SU-DHL-6 (cell line): ENCODE results near the gene EDEM3.

Experiments
- H2AFZ ChIP-seq: fragments of 200-600 bp; sonication (generic); 2 replicates; pipeline ENCODE4 v1.6.1; 2014; ENCODE audit warnings: low read depth, mild to moderate bottlenecking, moderate library complexity, mixed read lengths, antibody characterized with exemption, low read length; ENCODE audit not compliant: severe bottlenecking
- H3F3A ChIP-seq: fragments of 200-600 bp; shearing (Covaris generic); 2 replicates; pipeline ENCODE4 v1.6.0; 2016; ENCODE audit warnings: antibody characterized with exemption, mild to moderate bottlenecking; ENCODE audit not compliant: insufficient read depth
- H3K27ac ChIP-seq: fragments of 200-600 bp; sonication (generic); 2 replicates; pipeline ENCODE4 v1.5.1; 2016; ENCODE audit warnings: low read depth, mild to moderate bottlenecking, low read length, moderate library complexity, mixed read lengths
- H3K27me3 ChIP-seq: fragments of 200-600 bp; sonication (generic), shearing (Covaris generic); 2 replicates; pipeline ENCODE4 v1.6.0; 2014; ENCODE audit warnings: mild to moderate bottlenecking, low read length
- H3K36me3 ChIP-seq: fragments of 200-600 bp; sonication (generic); 2 replicates; pipeline ENCODE4 v1.6.1; 2014; ENCODE audit warnings: mild to moderate bottlenecking, low read length, mixed read lengths
- H3K4me2 ChIP-seq: fragments of 300-600, 200-600 bp; shearing (Covaris generic), sonication (generic); 2 replicates; pipeline ENCODE4 v1.6.0; 2014; ENCODE audit warnings: low read length, low read depth, mild to moderate bottlenecking; ENCODE audit not compliant: poor library complexity, severe bottlenecking
- H3K4me3 ChIP-seq: fragments of 200-600 bp; sonication (generic); 2 replicates; pipeline ENCODE4 v1.5.1; 2014; ENCODE audit warnings: antibody characterized with exemption, low read length, mild to moderate bottlenecking, mixed read lengths; ENCODE audit not compliant: insufficient read depth, poor library complexity, severe bottlenecking
- H3K79me2 ChIP-seq: fragments of 200-600 bp; sonication (generic); 2 replicates; pipeline ENCODE4 v1.6.1; 2014; ENCODE audit warnings: mild to moderate bottlenecking, low read length, moderate library complexity; ENCODE audit not compliant: insufficient read depth
- H3K9ac ChIP-seq: fragments of 200-600 bp; sonication (generic); 2 replicates; pipeline ENCODE4 v1.7.0; 2014; ENCODE audit warnings: mild to moderate bottlenecking, low read length
- H3K9me2 ChIP-seq: fragments of 200-600 bp; sonication (generic); replicated peaks from 2 replicates; pipeline ENCODE4 v1.6.1; 2014; ENCODE audit warnings: low read length; ENCODE audit not compliant: insufficient read depth
- H3K9me3 ChIP-seq: fragments of 200-600 bp; sonication (generic); 2 replicates; pipeline ENCODE4 v1.6.1; 2014; ENCODE audit warnings: low read length, mixed read lengths; ENCODE audit not compliant: insufficient read depth
- H4K20me1 ChIP-seq: fragments of 200-600 bp; sonication (generic); 2 replicates; pipeline ENCODE4 v1.6.1; 2014; ENCODE audit warnings: low read depth, mild to moderate bottlenecking, antibody characterized with exemption, low read length, moderate library complexity, mixed read lengths
- CTCF ChIP-seq: fragments of 200-600 bp; sonication (generic); IDR thresholded peaks from one replicate; pipeline ENCODE4 v1.5.1; 2017; ENCODE audit warnings: antibody characterized with exemption, mild to moderate bottlenecking, low read length, moderate library complexity; ENCODE audit not compliant: insufficient read depth, poor library complexity, severe bottlenecking
- EZH2phosphoT487 ChIP-seq: fragments of 200-600 bp; sonication (generic), shearing (Covaris generic); conservative IDR thresholded peaks from 2 replicates; pipeline ENCODE4 v1.6.1; 2018; ENCODE audit warnings: mild to moderate bottlenecking, antibody characterized with exemption, low read length, moderate library complexity, mixed read lengths

Gene EDEM3

DNA sequence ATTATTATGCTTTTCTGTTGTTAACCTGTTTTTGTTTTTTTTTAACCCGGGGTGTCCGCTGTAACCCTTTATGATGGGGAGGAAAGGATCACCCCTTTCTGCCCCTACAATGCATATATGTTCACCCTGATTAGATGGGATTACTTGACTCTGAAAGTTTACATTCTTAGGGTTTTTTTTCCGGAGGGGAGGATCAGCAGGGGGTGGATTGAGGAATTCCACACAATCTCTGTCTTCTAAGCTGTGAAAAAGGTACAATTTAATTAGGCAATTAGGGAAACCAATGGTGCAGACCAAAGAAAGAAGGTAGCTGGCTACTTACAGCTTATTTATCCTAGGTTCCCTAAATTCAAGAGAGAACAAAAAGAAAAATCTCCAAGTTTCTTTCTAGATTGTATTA, 58.3 kb downstream of the EDEM3 start:
- Histone ChIP-seq H3K9me2 (no peaks in the 10 kb centered on the region), H3K79me2 (no peaks in the 10 kb centered on the region), H3K27ac (no peak overlapping the region), H3K4me2 (no peak overlapping the region), H3K27me3 (no peaks in the 10 kb centered on the region), H4K20me1 (0 out of 2 replicates have a peak, but pooled peaks cover 7% of the 10 kb centered on the region), H3K36me3 (peaks cover 34% of the 10 kb centered on the region), H3K9me3 (no peaks in the 10 kb centered on the region), H2AFZ (no peak overlapping the region), H3F3A (no peaks in the 10 kb centered on the region; the same call in 1 of the 2 replicates), H3K9ac (no peak overlapping the region), H3K4me3 (no peak overlapping the region)
- no peak for TF ChIP-seq CTCF
- no peak for TF ChIP-seq EZH2phosphoT487

- Histone ChIP-seq H3K9ac (no peak overlapping the region), H3K4me2 (no peak overlapping the region), H3K79me2 (no peaks in the 10 kb centered on the region), H3K4me3 (no peak overlapping the region), H3K9me2 (no peaks in the 10 kb centered on the region), H3F3A (no peaks in the 10 kb centered on the region; the same call in 1 of the 2 replicates), H4K20me1 (0 out of 2 replicates have a peak, but pooled peaks cover 7% of the 10 kb centered on the region), H3K36me3 (peaks cover 32% of the 10 kb centered on the region), H3K27ac (no peak overlapping the region), H3K9me3 (no peaks in the 10 kb centered on the region), H3K27me3 (no peaks in the 10 kb centered on the region), H2AFZ (no peak overlapping the region)
- TF ChIP-seq CTCF (no peak), EZH2phosphoT487 (no peak)
Observed at GRCh38 chr1:184695023-184695422, 59.6 kb downstream of the EDEM3 start.

DNA sequence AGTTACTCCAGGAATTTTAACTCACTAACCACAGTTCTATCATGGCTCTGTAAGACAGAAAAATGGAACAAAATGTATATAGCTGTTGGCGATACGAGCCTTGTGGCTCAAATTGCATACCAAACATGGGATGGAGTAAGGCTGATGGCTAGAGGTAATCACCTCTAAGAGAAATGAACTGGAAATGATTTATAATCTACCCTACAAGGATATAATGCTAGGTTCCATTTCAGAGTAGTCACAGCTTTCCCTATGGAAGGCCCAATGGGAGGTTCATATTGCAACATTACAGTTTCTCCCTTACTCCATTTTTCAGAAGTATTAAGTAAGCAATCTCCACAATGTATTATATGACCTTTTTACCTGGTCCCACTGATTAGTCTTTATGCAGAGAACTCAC, 61.6 kb downstream of the EDEM3 start:
- Histone ChIP-seq H3K9me3 (no peaks in the 10 kb centered on the region), H3K36me3 (peaks cover 31% of the 10 kb centered on the region), H3K27me3 (no peaks in the 10 kb centered on the region), H3K9me2 (no peaks in the 10 kb centered on the region), H4K20me1 (0 out of 2 replicates have a peak, but pooled peaks cover 7% of the 10 kb centered on the region), H3K27ac (no peak overlapping the region), H2AFZ (no peak overlapping the region), H3K79me2 (no peaks in the 10 kb centered on the region), H3K4me2 (no peak overlapping the region), H3F3A (peaks cover 3% of the 10 kb centered on the region; the same call in 1 of the 2 replicates), H3K9ac (no peak overlapping the region), H3K4me3 (no peak overlapping the region)
- TF ChIP-seq CTCF: no peak
